NB4 (cell line): Measurements from ENCODE around the gene CDH4.

Experiments
- DNase-seq: peaks from one replicate; pipeline ENCODE4 v3.0.0; 2010; ENCODE audit warnings: low read depth
- H3K4me3 ChIP-seq: one replicate; pipeline ENCODE4 v1.5.1; 2011; ENCODE audit warnings: mild to moderate bottlenecking, low read depth, low read length, moderate library complexity
- MYC ChIP-seq: IDR thresholded peaks from 2 replicates; pipeline ENCODE4 v1.6.1; 2011; ENCODE audit warnings: low read depth, low read length
- POLR2A ChIP-seq: IDR thresholded peaks from 2 replicates; pipeline ENCODE4 v1.6.1; 2011; ENCODE audit warnings: mild to moderate bottlenecking; ENCODE audit not compliant: insufficient read length; ENCODE audit errors: extremely low read depth
- TF ChIP-seq, protein P1 (sequence below): IDR thresholded peaks from one replicate; pipeline ENCODE4 v1.5.1; 2012; ENCODE audit warnings: low read depth, low read length
- TF ChIP-seq, protein P2 (sequence below): IDR thresholded peaks from 2 replicates; pipeline ENCODE4 v1.6.1; 2011; ENCODE audit warnings: low read depth, low read length

CDH4 gene

DNA sequence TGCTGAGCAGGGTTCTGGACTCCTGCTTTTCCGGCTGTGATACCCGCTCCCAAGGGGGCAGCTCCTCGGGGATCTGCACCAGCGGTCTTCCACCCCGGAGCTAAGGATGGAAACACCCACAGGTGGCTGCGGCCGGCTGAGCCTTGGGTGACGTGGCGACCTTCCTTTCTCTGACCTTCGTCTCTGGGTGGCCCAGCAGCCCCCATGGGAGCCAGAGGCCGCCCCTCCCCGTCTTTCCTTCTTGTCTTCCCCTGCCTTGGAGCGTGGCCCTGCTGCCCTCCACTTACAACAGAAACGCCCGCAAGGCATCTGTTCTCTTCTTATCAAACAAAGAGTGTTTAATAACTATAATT lies 407.9 kb downstream of the CDH4 start:
- TF ChIP-seq, protein P1, sequence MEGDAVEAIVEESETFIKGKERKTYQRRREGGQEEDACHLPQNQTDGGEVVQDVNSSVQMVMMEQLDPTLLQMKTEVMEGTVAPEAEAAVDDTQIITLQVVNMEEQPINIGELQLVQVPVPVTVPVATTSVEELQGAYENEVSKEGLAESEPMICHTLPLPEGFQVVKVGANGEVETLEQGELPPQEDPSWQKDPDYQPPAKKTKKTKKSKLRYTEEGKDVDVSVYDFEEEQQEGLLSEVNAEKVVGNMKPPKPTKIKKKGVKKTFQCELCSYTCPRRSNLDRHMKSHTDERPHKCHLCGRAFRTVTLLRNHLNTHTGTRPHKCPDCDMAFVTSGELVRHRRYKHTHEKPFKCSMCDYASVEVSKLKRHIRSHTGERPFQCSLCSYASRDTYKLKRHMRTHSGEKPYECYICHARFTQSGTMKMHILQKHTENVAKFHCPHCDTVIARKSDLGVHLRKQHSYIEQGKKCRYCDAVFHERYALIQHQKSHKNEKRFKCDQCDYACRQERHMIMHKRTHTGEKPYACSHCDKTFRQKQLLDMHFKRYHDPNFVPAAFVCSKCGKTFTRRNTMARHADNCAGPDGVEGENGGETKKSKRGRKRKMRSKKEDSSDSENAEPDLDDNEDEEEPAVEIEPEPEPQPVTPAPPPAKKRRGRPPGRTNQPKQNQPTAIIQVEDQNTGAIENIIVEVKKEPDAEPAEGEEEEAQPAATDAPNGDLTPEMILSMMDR = no peak
- TF ChIP-seq MYC = no peak
- TF ChIP-seq, protein P2, sequence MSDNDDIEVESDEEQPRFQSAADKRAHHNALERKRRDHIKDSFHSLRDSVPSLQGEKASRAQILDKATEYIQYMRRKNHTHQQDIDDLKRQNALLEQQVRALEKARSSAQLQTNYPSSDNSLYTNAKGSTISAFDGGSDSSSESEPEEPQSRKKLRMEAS = no peak
- no peak for TF ChIP-seq POLR2A
- DNase-seq = no peak
- no peak overlapping the region for H3K4me3 ChIP-seq

DNA sequence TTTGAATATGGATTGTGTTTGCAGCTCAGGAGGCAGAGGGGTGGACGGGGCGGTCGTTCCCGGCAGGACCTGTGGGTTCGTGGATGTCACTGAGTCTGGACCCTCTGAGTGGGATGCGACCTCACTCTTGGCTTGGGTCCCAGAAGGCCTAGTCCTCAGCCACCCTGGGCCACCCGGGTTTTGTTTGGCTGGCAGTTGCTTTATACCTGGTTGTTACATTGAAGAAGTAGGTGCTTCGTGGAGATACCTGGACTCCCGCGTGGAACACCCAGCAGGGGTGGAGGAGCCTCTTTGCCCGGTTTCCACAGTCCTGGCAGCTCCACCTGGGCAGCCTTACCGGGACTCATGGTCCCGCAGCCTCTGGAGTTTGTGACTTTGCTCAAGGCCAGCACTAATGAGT lies 408.5 kb downstream of the CDH4 start:
- DNase-seq = no peak
- no peak overlapping the region for H3K4me3 ChIP-seq
- TF ChIP-seq MYC (no peak), POLR2A (no peak)
- TF ChIP-seq, protein P1 = no peak
- TF ChIP-seq, protein P2 = no peak

DNA sequence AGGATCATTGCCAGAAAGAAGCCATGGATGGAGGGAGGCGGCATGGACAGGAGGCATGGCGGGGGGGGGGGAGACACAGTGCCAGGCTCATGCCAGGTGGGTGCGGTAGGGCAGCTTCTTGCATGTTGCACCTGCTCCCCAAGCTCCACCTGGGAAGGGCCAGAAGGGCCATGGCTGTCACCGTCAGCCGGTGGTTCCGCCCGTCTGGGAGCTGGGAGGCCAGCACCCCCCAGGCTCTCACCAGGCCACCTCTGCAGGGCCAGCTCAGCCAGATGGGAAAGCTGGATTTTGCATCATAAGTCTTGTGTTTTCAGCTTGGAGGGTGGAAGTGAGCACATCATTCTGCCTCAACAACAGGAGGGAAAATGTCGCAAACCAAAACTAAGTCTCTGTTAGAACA lies 409.0 kb downstream of the CDH4 start:
- no peak for DNase-seq
- no peak overlapping the region for H3K4me3 ChIP-seq
- TF ChIP-seq MYC (no peak), POLR2A (no peak)
- TF ChIP-seq, protein P1 = no peak
- TF ChIP-seq, protein P2 = no peak

DNA sequence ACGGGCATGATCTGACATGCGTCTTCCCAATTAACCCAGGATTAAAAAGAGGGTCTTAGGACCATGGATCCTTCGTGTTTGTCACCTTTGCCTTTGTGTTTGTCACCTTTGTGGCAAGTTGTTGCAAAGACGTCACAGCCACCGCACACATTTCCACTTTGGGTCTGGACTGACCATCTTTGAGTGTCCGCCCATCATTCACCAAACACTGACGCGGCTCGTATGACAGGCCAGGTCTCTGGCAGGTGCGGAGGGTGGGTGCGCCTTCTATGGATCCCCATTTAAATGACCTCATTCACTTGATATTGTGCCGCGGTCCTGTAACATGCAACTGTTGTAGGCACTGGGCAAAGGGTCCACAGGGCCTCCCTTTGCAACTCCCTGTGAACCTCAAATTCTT lies 409.5 kb downstream of the CDH4 start:
- TF ChIP-seq, protein P1 = no peak
- no peak for TF ChIP-seq POLR2A
- no peak for DNase-seq
- no peak overlapping the region for H3K4me3 ChIP-seq

DNA sequence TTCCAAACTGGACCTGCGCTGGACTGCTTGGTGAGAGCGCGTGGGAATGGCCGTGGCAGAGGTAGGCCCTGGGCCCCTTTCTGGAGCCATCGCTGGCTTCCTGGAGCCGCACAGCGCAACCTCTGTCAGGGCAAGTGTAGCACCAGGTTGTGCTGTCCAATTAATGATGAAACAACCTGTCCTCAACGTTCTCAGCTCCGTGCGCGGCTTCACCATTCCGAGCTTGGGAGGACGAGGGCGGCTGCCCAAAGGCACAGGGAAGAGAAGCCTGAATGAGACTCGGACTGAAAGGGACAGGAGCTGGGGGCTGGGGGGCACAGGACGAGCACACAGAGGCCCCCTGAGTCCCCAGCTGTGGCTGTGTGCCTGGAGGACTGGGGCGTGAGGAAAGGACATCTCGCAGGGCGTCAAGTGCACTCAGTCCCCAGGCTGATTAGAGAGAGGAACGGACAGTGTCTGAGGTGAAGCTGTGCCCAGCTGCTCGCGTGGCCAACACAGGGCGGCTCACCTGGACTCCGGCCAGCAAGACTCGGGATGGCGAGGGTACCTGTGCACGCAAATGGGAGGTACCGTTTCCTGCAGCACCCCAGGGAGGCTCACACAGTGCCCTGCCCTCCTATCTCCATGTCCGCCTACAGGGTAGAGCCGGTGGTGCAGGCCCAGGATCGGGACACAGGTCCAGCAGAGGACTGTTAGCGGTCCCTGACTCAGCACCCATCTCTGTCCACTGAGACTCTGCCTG lies 410.3 kb downstream of the CDH4 start:
- TF ChIP-seq, protein P1 = no peak
- TF ChIP-seq, protein P2 = no peak
- TF ChIP-seq MYC = no peak
- TF ChIP-seq POLR2A = no peak
- no peak overlapping the region for H3K4me3 ChIP-seq
- DNase-seq = no peak

DNA sequence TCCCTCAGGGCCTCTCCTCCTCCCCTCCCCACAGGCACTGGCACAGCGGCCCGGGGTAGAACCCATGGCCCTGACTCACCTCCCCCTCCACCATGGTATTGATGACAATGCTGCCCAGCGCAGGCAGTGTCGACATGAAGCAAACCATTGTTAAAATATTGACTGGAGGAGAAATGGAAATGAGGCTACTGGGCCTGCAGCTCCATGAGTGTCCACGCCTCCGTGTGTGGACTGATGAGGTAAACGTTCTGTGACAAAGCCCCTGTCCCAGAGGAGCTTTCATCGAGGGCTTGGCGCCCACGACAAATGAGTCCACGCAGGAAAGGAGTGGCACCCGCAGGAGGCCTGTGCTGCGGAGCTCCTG lies 410.9 kb downstream of the CDH4 start:
- H3K4me3 ChIP-seq = no peak overlapping the region
- DNase-seq = no peak
- TF ChIP-seq, protein P2 = no peak
- TF ChIP-seq MYC (no peak), POLR2A (no peak)
- TF ChIP-seq, protein P1 = no peak
